Measurements from ENCODE around the gene SLC25A30.

DNA sequence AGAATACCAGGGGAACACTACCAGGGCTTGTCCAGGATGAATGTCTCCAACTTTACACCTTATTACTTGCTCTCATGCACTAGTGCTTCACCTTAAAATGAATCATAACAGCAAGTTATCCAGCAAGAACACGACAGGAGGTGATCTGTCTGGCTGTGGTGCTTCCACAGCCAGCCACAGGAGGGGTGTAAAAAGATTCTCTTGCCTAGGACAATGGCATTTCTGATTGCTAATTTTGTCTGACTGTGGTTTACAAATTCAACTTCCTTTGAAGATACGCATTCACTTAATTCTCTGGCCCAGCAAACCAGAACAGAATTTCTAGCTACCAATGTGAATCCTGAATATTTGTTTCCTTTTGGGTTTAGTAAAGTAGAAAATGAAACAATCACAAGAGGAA is 23.5 kb upstream of the SLC25A30 start:
- TF ChIP-seq CTCF (conservative IDR thresholded peaks at IDR 0.05): no peak; the same call in 1 of the 2 replicates
- TF ChIP-seq ZFX (IDR thresholded peaks at IDR 0.05): no peak

All from C4-2B (cell line).